ENCODE measurements around the gene CYP46A1.

The CYP46A1 gene

GRCh38 chr14:99764222-99764706 lies 80.2 kb downstream of the CYP46A1 start:
- no peak overlapping the region for H3K4me3 ChIP-seq (ENCODE audit: low read length)
- TF ChIP-seq CTCF (IDR thresholded peaks at IDR 0.05; ENCODE audit: insufficient read depth, low read depth, low read length, missing control alignments), result no peak
- DNase-seq (ENCODE audit: low read depth), result no peak

- no peak for DNase-seq (ENCODE audit: low read depth)
- TF ChIP-seq CTCF (IDR thresholded peaks at IDR 0.05; ENCODE audit: insufficient read depth, low read depth, low read length, missing control alignments), result no peak
- no peak overlapping the region for H3K4me3 ChIP-seq (ENCODE audit: low read length)
Observed at GRCh38 chr14:99768381-99768780, 84.3 kb downstream of the CYP46A1 start.

GRCh38 chr14:99769123-99769522 lies 85.0 kb downstream of the CYP46A1 start:
- TF ChIP-seq CTCF (IDR thresholded peaks at IDR 0.05; ENCODE audit: insufficient read depth, low read depth, low read length, missing control alignments), result no peak
- DNase-seq (ENCODE audit: low read depth), result no peak
- no peak overlapping the region for H3K4me3 ChIP-seq (ENCODE audit: low read length)

DNA sequence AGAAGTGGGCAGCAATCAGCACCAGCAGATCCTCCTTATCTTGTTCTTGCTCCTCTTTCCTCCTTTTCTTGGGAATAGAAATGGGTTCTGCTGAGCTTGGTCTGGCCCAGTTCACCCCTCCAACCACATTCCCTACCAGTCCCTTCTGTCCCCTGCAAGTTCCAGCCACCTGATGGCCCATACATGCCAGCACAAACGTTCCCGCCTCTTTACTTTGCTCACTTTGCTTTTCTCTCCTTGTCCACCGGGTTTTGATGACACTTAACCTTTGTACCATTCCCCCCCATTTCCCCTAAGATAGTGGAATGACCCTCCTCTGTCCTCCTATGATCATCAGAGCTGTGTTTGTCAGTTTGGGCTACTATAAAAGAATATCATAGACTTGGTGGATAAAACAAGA lies 85.7 kb downstream of the CYP46A1 start:
- no peak for TF ChIP-seq CTCF (IDR thresholded peaks at IDR 0.05; ENCODE audit: insufficient read depth, low read depth, low read length, missing control alignments)
- H3K4me3 ChIP-seq (ENCODE audit: low read length), result no peak overlapping the region
- no peak for DNase-seq (ENCODE audit: low read depth)

GRCh38 chr14:99772371-99773283 lies 88.5 kb downstream of the CYP46A1 start:
- no peak overlapping the region for H3K4me3 ChIP-seq (ENCODE audit: low read length)
- no peak for DNase-seq (ENCODE audit: low read depth)
- no peak for TF ChIP-seq CTCF (IDR thresholded peaks at IDR 0.05; ENCODE audit: insufficient read depth, low read depth, low read length, missing control alignments)

- H3K4me3 ChIP-seq (ENCODE audit: low read length), result no peak overlapping the region
- TF ChIP-seq CTCF (IDR thresholded peaks at IDR 0.05; ENCODE audit: insufficient read depth, low read depth, low read length, missing control alignments), result no peak
- no peak for DNase-seq (ENCODE audit: low read depth)
Observed at GRCh38 chr14:99773521-99774497, 89.7 kb downstream of the CYP46A1 start.
